ENCODE results near the gene GLYATL1.
"Not testable (repeated sequence)": the region's sequence is repeated elsewhere in the genome, so short reads cannot be mapped to it uniquely, and the experiment has no call there.

The GLYATL1 gene

DNA sequence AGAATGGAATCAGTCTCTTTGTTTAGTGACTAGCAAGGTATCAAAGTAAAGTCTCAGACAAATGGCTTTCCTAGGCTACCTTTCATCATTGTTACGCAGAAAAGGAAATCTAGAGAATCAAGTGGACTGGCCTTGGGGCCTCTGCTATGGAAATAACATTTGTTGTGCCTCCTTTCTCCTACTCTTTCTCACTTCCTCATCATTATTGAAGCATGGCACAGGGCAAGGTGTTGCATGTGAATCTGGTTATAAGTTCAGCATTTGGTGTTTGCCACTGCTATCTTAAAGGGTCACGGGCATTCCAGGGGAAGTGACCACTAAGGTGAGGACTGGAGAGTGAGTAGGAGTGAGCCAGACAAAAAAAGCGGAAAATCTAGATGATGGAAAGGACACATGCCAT, 54.9 kb downstream of the GLYATL1 start:
- Histone ChIP-seq H3K4me1 (ENCODE audit: insufficient read depth, insufficient read length) (no peaks in the 10 kb centered on the region), H3K9me3 (ENCODE audit: insufficient read depth, low read length) (no peaks in the 10 kb centered on the region), H3K27me3 (ENCODE audit: insufficient read depth, insufficient read length) (no peaks in the 10 kb centered on the region), H3K36me3 (ENCODE audit: insufficient read depth, insufficient read length, low read length) (no peaks in the 10 kb centered on the region), H3K9ac (ENCODE audit: insufficient read length, low read depth) (no peak overlapping the region), H3K4me3 (ENCODE audit: insufficient read length, low read depth) (no peak overlapping the region)
- DNase-seq (ENCODE audit: low read depth, low spot score) = no peak
- no peak for TF ChIP-seq YY1 (IDR thresholded peaks at IDR 0.05; ENCODE audit: insufficient read depth, insufficient read length)
- TF ChIP-seq SUZ12 (IDR thresholded peaks at IDR 0.05; ENCODE audit: extremely low read depth, insufficient read depth, insufficient read length) = no peak
- TF ChIP-seq ZNF274 (IDR thresholded peaks at IDR 0.05; ENCODE audit: low read depth, low read length) = no peak

GRCh38 chr11:58998480-58999290, 59.4 kb downstream of the GLYATL1 start:
- H3K4me1 ChIP-seq (ENCODE audit: insufficient read depth, insufficient read length) = no peaks in the 10 kb centered on the region
- H3K36me3 ChIP-seq (ENCODE audit: insufficient read depth, insufficient read length, low read length) = no peaks in the 10 kb centered on the region
- no peak overlapping the region for H3K9ac ChIP-seq (ENCODE audit: insufficient read length, low read depth)
- no peaks in the 10 kb centered on the region for H3K9me3 ChIP-seq (ENCODE audit: insufficient read depth, low read length)
- TF ChIP-seq SUZ12 (IDR thresholded peaks at IDR 0.05; ENCODE audit: extremely low read depth, insufficient read depth, insufficient read length) (no peak), YY1 (IDR thresholded peaks at IDR 0.05; ENCODE audit: insufficient read depth, insufficient read length) (no peak), ZNF274 (IDR thresholded peaks at IDR 0.05; ENCODE audit: low read depth, low read length) (no peak)
- DNase-seq (ENCODE audit: low read depth, low spot score) = no peak
- H3K4me3 ChIP-seq (ENCODE audit: insufficient read length, low read depth) = no peak overlapping the region
- no peaks in the 10 kb centered on the region for H3K27me3 ChIP-seq (ENCODE audit: insufficient read depth, insufficient read length)

DNA sequence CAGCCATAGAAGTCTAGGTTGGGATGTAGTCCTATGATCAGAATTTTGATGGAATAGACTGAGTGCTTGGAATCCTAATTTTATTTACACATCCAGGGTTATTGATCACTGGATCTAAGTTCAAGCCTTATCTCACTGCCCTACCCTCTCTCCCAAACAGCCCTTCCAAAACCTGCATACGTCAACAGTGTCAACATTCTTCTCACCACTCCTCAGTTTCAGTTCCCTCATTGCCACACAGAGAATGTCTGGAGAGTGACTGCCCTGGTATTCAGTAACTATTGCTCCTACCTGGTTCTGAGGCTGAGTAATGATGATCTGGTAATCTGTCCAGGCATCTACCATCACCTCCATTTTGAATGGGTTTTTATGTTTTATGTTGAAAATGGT, 60.0 kb downstream of the GLYATL1 start:
- Histone ChIP-seq H3K27me3 (ENCODE audit: insufficient read depth, insufficient read length) (no peaks in the 10 kb centered on the region), H3K4me3 (ENCODE audit: insufficient read length, low read depth) (no peak overlapping the region), H3K9me3 (ENCODE audit: insufficient read depth, low read length) (no peaks in the 10 kb centered on the region), H3K9ac (ENCODE audit: insufficient read length, low read depth) (no peak overlapping the region), H3K4me1 (ENCODE audit: insufficient read depth, insufficient read length) (no peaks in the 10 kb centered on the region), H3K36me3 (ENCODE audit: insufficient read depth, insufficient read length, low read length) (no peaks in the 10 kb centered on the region)
- TF ChIP-seq YY1 (IDR thresholded peaks at IDR 0.05; ENCODE audit: insufficient read depth, insufficient read length) = no peak
- TF ChIP-seq SUZ12 (IDR thresholded peaks at IDR 0.05; ENCODE audit: extremely low read depth, insufficient read depth, insufficient read length) = no peak
- TF ChIP-seq ZNF274 (IDR thresholded peaks at IDR 0.05; ENCODE audit: low read depth, low read length) = no peak
- DNase-seq (ENCODE audit: low read depth, low spot score) = no peak

DNA sequence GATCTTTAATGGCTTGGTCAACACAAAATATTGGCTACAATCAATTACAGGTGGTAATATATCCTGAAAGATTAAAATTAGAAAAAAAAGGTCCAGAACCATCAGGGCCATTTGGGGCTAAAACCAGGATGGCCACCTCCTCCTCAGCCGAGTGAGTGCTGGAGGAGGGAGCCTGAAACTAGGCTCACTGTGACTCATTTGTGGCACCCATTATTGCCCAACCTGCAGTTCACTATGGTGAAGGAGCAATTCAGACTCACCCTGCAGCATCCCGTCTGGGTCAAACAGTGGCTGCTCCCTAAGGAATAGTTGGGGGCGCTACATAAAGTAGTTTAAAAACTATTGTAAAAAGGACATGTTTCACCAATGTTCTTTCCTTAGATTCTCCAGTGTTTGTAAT, 60.7 kb downstream of the GLYATL1 start:
- Histone ChIP-seq H3K9me3 (ENCODE audit: insufficient read depth, low read length) (no peaks in the 10 kb centered on the region), H3K36me3 (ENCODE audit: insufficient read depth, insufficient read length, low read length) (no peaks in the 10 kb centered on the region), H3K9ac (ENCODE audit: insufficient read length, low read depth) (no peak overlapping the region), H3K4me3 (ENCODE audit: insufficient read length, low read depth) (no peak overlapping the region), H3K4me1 (ENCODE audit: insufficient read depth, insufficient read length) (no peaks in the 10 kb centered on the region), H3K27me3 (ENCODE audit: insufficient read depth, insufficient read length) (no peaks in the 10 kb centered on the region)
- no peak for TF ChIP-seq ZNF274 (IDR thresholded peaks at IDR 0.05; ENCODE audit: low read depth, low read length)
- TF ChIP-seq SUZ12 (IDR thresholded peaks at IDR 0.05; ENCODE audit: extremely low read depth, insufficient read depth, insufficient read length) = no peak
- TF ChIP-seq YY1 (IDR thresholded peaks at IDR 0.05; ENCODE audit: insufficient read depth, insufficient read length) = no peak
- DNase-seq (ENCODE audit: low read depth, low spot score) = no peak

- H3K9ac ChIP-seq (ENCODE audit: insufficient read length, low read depth); H3K9me3 ChIP-seq (ENCODE audit: insufficient read depth, low read length); H3K36me3 ChIP-seq (ENCODE audit: insufficient read depth, insufficient read length, low read length); H3K27me3 ChIP-seq (ENCODE audit: insufficient read depth, insufficient read length); H3K4me1 ChIP-seq (ENCODE audit: insufficient read depth, insufficient read length); H3K4me3 ChIP-seq (ENCODE audit: insufficient read length, low read depth); DNase-seq (ENCODE audit: low read depth, low spot score): not testable (repeated sequence)
Observed at GRCh38 chr11:59002006-59002405, 62.7 kb downstream of the GLYATL1 start.

Data from NT2/D1 (cell line).